HepG2 (cell line): ENCODE data around the gene ENAH. TPM values are rescaled to one million over a fixed set of nuclear protein-coding genes. Genes with fewer than 3 reads are reported as not detected.

Experiments used
- ATAC-seq: fragments of 200-7000 bp; cut with Tn5 transposase; 3 replicates; pipeline ENCODE4 v1.9.1; 2020; ENCODE audit warnings: mild to moderate bottlenecking, moderate library complexity
- BruUV-seq: library from RNA; stranded (reverse); fragments of 400-500 nt; replicated peaks from 2 replicates; lab custom pipeline; 2021; lab: Mats Ljungman, UMichigan
- CTCF ChIA-PET: fragments of 300-600 bp; formaldehyde crosslinking; extraction: SDS; loops from one replicate; lab custom pipeline; 2021; ENCODE audit warnings: low total read pairs, inconsistent platforms, low intra/inter-chr PET ratio; lab: Yijun Ruan, JAX
- POLR2A ChIA-PET: fragments of 350-600 bp; sonication (Branson Sonifier 250); formaldehyde crosslinking; loops from one replicate; lab custom pipeline; 2020; ENCODE audit warnings: antibody characterized with exemption, inconsistent platforms; lab: Yijun Ruan, JAX
- DNase-seq: peaks from one replicate; pipeline ENCODE4 v3.0.0-alpha.2; 2015; ENCODE audit warnings: low spot score
- FAIRE-seq: peaks from 3 replicates; lab custom pipeline; 2011; peaks lifted over from hg19 to GRCh38; lab: Jason Lieb, UNC
- H2AFZ ChIP-seq: one replicate; pipeline ENCODE4 v1.6.1; 2011; ENCODE audit warnings: low read length, inconsistent platforms
- H3K27ac ChIP-seq: fragments of 300-600 bp; 3 replicates; pipeline ENCODE4 v1.8.0; 2011; ENCODE audit warnings: mixed run types, mild to moderate bottlenecking, mixed read lengths, low read length, inconsistent platforms; ENCODE audit not compliant: insufficient read depth; ENCODE audit errors: extremely low read length
- H3K27me3 ChIP-seq, 2 experiments: fragments of 200-600 bp in 1 of 2; 2 replicates in 1 of 2; 3 replicates in 1 of 2; pipeline versions ENCODE4 v1.6.0 to v1.8.0; 2011; ENCODE audit warnings: low read length in 2 of 2, mild to moderate bottlenecking in 2 of 2, moderate library complexity in 2 of 2, inconsistent platforms in 1 of 2; ENCODE audit not compliant: insufficient read depth in 2 of 2, control insufficient read depth in 1 of 2
- H3K36me3 ChIP-seq, 2 experiments: fragments of 200-600 bp in 1 of 2; replicated peaks in 1 of 2; 2 replicates in 1 of 2; 3 replicates in 1 of 2; pipeline versions ENCODE4 v1.5.1 to v1.8.0; 2011; ENCODE audit warnings: low read length in 2 of 2, inconsistent platforms in 1 of 2; ENCODE audit not compliant: insufficient read depth in 2 of 2, control insufficient read depth in 1 of 2
- H3K4me1 ChIP-seq: 2 replicates; pipeline ENCODE4 v1.5.1; 2012; ENCODE audit warnings: low read length, inconsistent platforms; ENCODE audit not compliant: insufficient read depth
- H3K4me2 ChIP-seq: 2 replicates; pipeline ENCODE4 v1.6.0; 2011; ENCODE audit warnings: low read depth, low read length, inconsistent platforms
- H3K4me3 ChIP-seq, 3 experiments: fragments of 200-600 bp in 1 of 3; sonication (generic), shearing (Covaris generic) in 1 of 3; replicated peaks in 1 of 3; 2 replicates each; pipeline ENCODE4 v1.5.1; 2011 to 2016; ENCODE audit warnings: low read length in 3 of 3, inconsistent platforms in 2 of 3, low read depth in 2 of 3, mild to moderate bottlenecking in 2 of 3, control low read depth in 1 of 3, mixed read lengths in 1 of 3; ENCODE audit not compliant: insufficient read depth in 1 of 3
- H3K79me2 ChIP-seq: one replicate; pipeline ENCODE4 v1.6.1; 2011; ENCODE audit warnings: low read length, inconsistent platforms; ENCODE audit not compliant: insufficient read depth
- H3K9ac ChIP-seq: 2 replicates; pipeline ENCODE4 v1.6.0; 2011; ENCODE audit warnings: mild to moderate bottlenecking, low read depth, low read length, inconsistent platforms; ENCODE audit not compliant: insufficient read depth
- H3K9me3 ChIP-seq: 2 replicates; pipeline ENCODE4 v1.5.1; 2012; ENCODE audit warnings: mild to moderate bottlenecking, low read length
- H4K20me1 ChIP-seq: 2 replicates; pipeline ENCODE4 v1.6.0; 2011; ENCODE audit warnings: inconsistent platforms, mild to moderate bottlenecking, low read length, moderate library complexity; ENCODE audit not compliant: insufficient read depth
- ATF4 ChIP-seq, 2 experiments: fragments of 450-650 bp in 1 of 2; sonication (generic) in 1 of 2; formaldehyde crosslinking; IDR thresholded peaks; 2 replicates each; pipeline versions ENCODE4 v1.5.0 to v1.8.0; 2020 to 2022; ENCODE audit warnings: mild to moderate bottlenecking in 1 of 2, missing genetic modification reagents in 1 of 2
- CEBPB ChIP-seq: IDR thresholded peaks from 2 replicates; pipeline ENCODE4 v1.6.1; 2011; ENCODE audit warnings: low read depth, low read length, improper control_type of control experiment, borderline replicate concordance
- FOSL2 ChIP-seq: sonication (generic); formaldehyde crosslinking; IDR thresholded peaks from 2 replicates; pipeline ENCODE4 v1.4.0; 2020; ENCODE audit warnings: missing genetic modification reagents
- FOXJ3 ChIP-seq: sonication (generic); formaldehyde crosslinking; IDR thresholded peaks from 2 replicates; pipeline ENCODE4 v1.4.0; 2020; ENCODE audit warnings: missing genetic modification reagents, mild to moderate bottlenecking, borderline replicate concordance
- FOXK1 ChIP-seq: sonication (generic); formaldehyde crosslinking; IDR thresholded peaks from 2 replicates; pipeline ENCODE4 v1.4.0; 2020; ENCODE audit warnings: low read depth, missing genetic modification reagents, borderline replicate concordance
- FOXO1 ChIP-seq: sonication (generic); formaldehyde crosslinking; IDR thresholded peaks from 2 replicates; pipeline ENCODE4 v1.4.0; 2020; ENCODE audit warnings: missing genetic modification reagents
- HMG20A ChIP-seq: IDR thresholded peaks from 2 replicates; pipeline ENCODE4 v1.6.1; 2016; ENCODE audit warnings: borderline replicate concordance
- KAT2B ChIP-seq: fragments of 150-350 bp; IDR thresholded peaks from 2 replicates; pipeline ENCODE4 v1.6.1; 2014; ENCODE audit warnings: low read depth, low read length, borderline replicate concordance
- KMT2B ChIP-seq: IDR thresholded peaks from 2 replicates; pipeline ENCODE4 v1.6.1; 2016; ENCODE audit warnings: missing genetic modification reagents, missing compliant biosample characterization
- MED1 ChIP-seq: sonication (generic); formaldehyde crosslinking; IDR thresholded peaks from 2 replicates; pipeline ENCODE4 v1.4.0; 2020; ENCODE audit warnings: missing genetic modification reagents
- NCOA1 ChIP-seq: sonication (generic); formaldehyde crosslinking; IDR thresholded peaks from 2 replicates; pipeline ENCODE4 v1.9.0; 2021; ENCODE audit warnings: missing genetic modification reagents
- RARA ChIP-seq: IDR thresholded peaks from 2 replicates; pipeline ENCODE4 v1.6.1; 2016; ENCODE audit warnings: missing genetic modification reagents, missing compliant biosample characterization
- SMC3 ChIP-seq: IDR thresholded peaks from 2 replicates; pipeline ENCODE4 v1.6.1; 2011; ENCODE audit warnings: low read length, improper control_type of control experiment
- ZBTB1 ChIP-seq: sonication (generic); formaldehyde crosslinking; IDR thresholded peaks from 2 replicates; pipeline ENCODE4 v1.4.0; 2020; ENCODE audit warnings: missing genetic modification reagents, borderline replicate concordance
- ZKSCAN1 ChIP-seq: fragments of 150-350 bp; IDR thresholded peaks from 2 replicates; pipeline ENCODE4 v1.6.1; 2014; ENCODE audit warnings: low read length
- ZNF232 ChIP-seq: sonication (generic); formaldehyde crosslinking; IDR thresholded peaks from 2 replicates; pipeline ENCODE4 v1.4.0; 2020; ENCODE audit warnings: missing genetic modification reagents, borderline replicate concordance
- WGBS: methylation state at CpG from one replicate; pipeline ENCODE4 v1.1.6; 2017; ENCODE audit warnings: low lambda C conversion rate; 5-methylcytosine and 5-hydroxymethylcytosine counted together
- in situ Hi-C: cut with HindIII; loops from 2 replicates; pipeline ENCODE4 v1.10.0; 2017; ENCODE audit warnings: low pct_unique_long_range_greater_than_20kb; ENCODE audit not compliant: extremely low pct_ligation_motif_present
- intact Hi-C: fragments of 100-400 bp; cut with micrococcal nuclease; formaldehyde crosslinking; loops from one replicate; pipeline ENCODE4 v1.10.0; 2022; ENCODE audit not compliant: unreplicated experiment
- polyA plus RNA-seq, 8 experiments: library from polyadenylated mRNA; depleted of rRNA in 3 of 8; stranded (reverse) in 7 of 8; unstranded in 1 of 8; fragments of >200 nt; fragmentation: Illumina TruSeq in 4 of 8; extraction: Trizol in 4 of 8; gene quantifications; 2 replicates each; pipeline versions ENCODE4 v1.2.1 to v1.2.3, GENCODE V29; 2011 to 2016; ENCODE audit warnings: low read depth in 4 of 8, missing spikeins in 1 of 8, mixed read lengths in 1 of 8; ENCODE audit not compliant: insufficient read depth in 1 of 8
- total RNA-seq, 5 experiments: library from RNA; depleted of rRNA; stranded (reverse); fragments of >200 nt; fragmentation: Illumina TruSeq; extraction: Trizol; gene quantifications; 2 replicates each; pipeline ENCODE4 v1.2.3, GENCODE V29; 2016; ENCODE audit warnings: low read depth in 1 of 5

The ENAH gene
- total and polyA plus RNA-seq, 2 of the 13 experiments (the other 11 are each of a cell fraction or from before 2014, with no cell fraction given): 22.1 to 58.3 TPM

DNA sequence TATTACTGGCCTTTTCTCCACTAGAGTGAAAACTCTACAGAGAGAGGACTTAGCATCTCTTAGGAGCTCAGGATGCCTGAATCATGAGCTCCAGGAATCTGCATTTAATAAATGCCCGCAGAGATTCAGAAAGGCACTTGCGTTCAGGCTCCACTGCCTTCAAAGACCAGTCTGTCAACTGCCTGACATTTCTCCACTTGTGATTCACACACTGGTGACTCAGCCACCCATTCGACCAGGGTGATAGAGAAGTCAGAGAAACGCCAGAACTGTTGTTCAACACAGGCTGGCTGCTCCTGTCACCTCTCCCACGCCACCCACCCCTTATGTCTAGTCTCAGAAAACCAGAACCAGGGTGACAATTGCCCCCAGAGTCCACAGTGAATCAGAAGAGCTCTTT, 198.2 kb downstream of the ENAH start:
- Histone ChIP-seq H3K9me3 (no peaks in the 10 kb centered on the region), H3K4me3 (no peak overlapping the region), H4K20me1 (no peaks in the 10 kb centered on the region), H3K27me3 (peaks cover 0 to 6% of the 10 kb centered on the region in 2 experiments; a peak in 2 of 5 replicates), H3K79me2 (no peaks in the 10 kb centered on the region), H3K4me2 (peak overlapping the region; percentile 52), H2AFZ (no peak overlapping the region), H3K4me1 (peaks cover 56% of the 10 kb centered on the region), H3K36me3 (no peaks in the 10 kb centered on the region), H3K27ac (no peak overlapping the region), H3K9ac (no peak overlapping the region)
- DNase-seq: no peak
- no peak for TF ChIP-seq ZNF232 (CRISPR knock-in tag)
- TF ChIP-seq FOSL2 (CRISPR knock-in tag): peak; percentile 88
- peak; percentile 25; the same call in 1 of the 2 replicates for TF ChIP-seq HMG20A (CRISPR knock-in tag)
- no peak for FAIRE-seq
- intact Hi-C loops (no loop called here), in situ Hi-C loops (no loop called here)
- peak; percentile 59 for ATAC-seq
- ChIA-PET CTCF (no interaction called here), POLR2A (interaction anchor here (0.6 to 1.6 kb wide), 6 partner anchors 9 to 545 kb away, joined by 3 to 14 read pairs (median 4); partner anchors contain the start of gene SDE2)
- whole genome bisulfite sequencing: 0% methylated on average over 5 of the region's 5 CpGs
- no TSS peak for BruUV-seq

- H3K27ac ChIP-seq: no peak overlapping the region
- no peaks in the 10 kb centered on the region for H3K79me2 ChIP-seq
- no TSS peak for BruUV-seq
- no peak overlapping the region for H3K4me3 ChIP-seq
- no peaks in the 10 kb centered on the region for H4K20me1 ChIP-seq
- DNase-seq (peak; percentile 65), ATAC-seq (peak; percentile 58), FAIRE-seq (no peak)
- H3K9me3 ChIP-seq: no peaks in the 10 kb centered on the region
- no peaks in the 10 kb centered on the region for H3K27me3 ChIP-seq
- intact Hi-C loops: no loop called here
- peaks cover 57% of the 10 kb centered on the region for H3K4me1 ChIP-seq
- ChIA-PET CTCF (no interaction called here), POLR2A (interaction anchor here (1.0 to 1.6 kb wide), 5 partner anchors 9 to 546 kb away, joined by 3 to 14 read pairs (median 4); partner anchors contain the start of gene SDE2)
- H2AFZ ChIP-seq: no peak overlapping the region
- no peak overlapping the region; the same call in 1 of the 2 replicates for H3K9ac ChIP-seq
- WGBS: 0% methylated on average over 5 of the region's 5 CpGs
- in situ Hi-C loops: no loop called here
- peak overlapping the region; percentile 52 for H3K4me2 ChIP-seq
- no peaks in the 10 kb centered on the region for H3K36me3 ChIP-seq
- TF ChIP-seq KAT2B (no peak), FOXO1 (CRISPR knock-in tag) (peak; percentile 26; the same call in 1 of the 2 replicates), FOXK1 (CRISPR knock-in tag) (peak; percentile 35; the same call in 1 of the 2 replicates), KMT2B (CRISPR knock-in tag) (no peak), FOXJ3 (CRISPR knock-in tag) (no peak), ATF4 (CRISPR knock-in tag; IDR thresholded peaks at IDR 0.05) (peak in 1 of 2 experiments; percentile 99; a peak in 2 of 4 replicates), ZKSCAN1 (no peak), SMC3 (0 out of 2 replicates have a peak, but pooled peaks have one; percentile 9), NCOA1 (CRISPR knock-in tag) (no peak), CEBPB (peak; percentile 81; the same call in 1 of the 2 replicates), MED1 (CRISPR knock-in tag) (peak; percentile 41; the same call in 1 of the 2 replicates), RARA (peak; percentile 71; the same call in 1 of the 2 replicates), ZBTB1 (CRISPR knock-in tag) (no peak), FOSL2 (CRISPR knock-in tag) (peak; percentile 83)
Observed at GRCh38 chr1:225453797-225454648, 198.9 kb downstream of the ENAH start.
